GM18511 (cell line): ENCODE data around the gene CT83.

ENCODE experiments used
- ATAC-seq: cut with Tn5 transposase; IDR thresholded peaks from one replicate; pipeline ENCODE4 v1.9.1; 2021; ENCODE audit warnings: mild to moderate bottlenecking, moderate library complexity; ENCODE audit not compliant: unreplicated experiment

Gene CT83

GRCh38 chrX:116462822-116463221 is at the start of gene CT83:
CT83 (minus strand) TSS chrX:116462976; CDS start chrX:116462856, 120 bp downstream.
- no peak for ATAC-seq

GRCh38 chrX:116499780-116500179 is 37.0 kb upstream of the CT83 start:
- no peak for ATAC-seq

GRCh38 chrX:116493271-116493670 is 30.5 kb upstream of the CT83 start:
- no peak for ATAC-seq

- no peak for ATAC-seq
Measured at GRCh38 chrX:116490104-116490503, 27.3 kb upstream of the CT83 start.

- ATAC-seq, result no peak
Measured at GRCh38 chrX:116480059-116480458, 17.3 kb upstream of the CT83 start.

GRCh38 chrX:116449156-116449555 is 13.6 kb downstream of the CT83 start:
- ATAC-seq, result no peak

- ATAC-seq, result no peak
Measured at GRCh38 chrX:116436358-116436816, 26.4 kb downstream of the CT83 start, which contains the start of gene SLC6A14. SLC6A14 (plus strand) TSS chrX:116436606; CDS start chrX:116436710, 104 bp downstream.

- no peak for ATAC-seq
Measured at GRCh38 chrX:116435597-116435996, 27.2 kb downstream of the CT83 start.

- no peak for ATAC-seq
Measured at GRCh38 chrX:116427978-116428377, 34.8 kb downstream of the CT83 start.

- no peak for ATAC-seq
Measured at GRCh38 chrX:116417968-116418367, 44.8 kb downstream of the CT83 start.

GRCh38 chrX:116417214-116417613 is 45.6 kb downstream of the CT83 start:
- no peak for ATAC-seq

- ATAC-seq, result no peak
Measured at GRCh38 chrX:116413273-116413672, 49.5 kb downstream of the CT83 start.
